CD4-positive, alpha-beta memory T cell (primary cell): ENCODE results near the gene CDCA7. TPM values are rescaled to one million over a fixed set of nuclear protein-coding genes. Genes with fewer than 3 reads are reported as not detected.
A peak's percentile ranks its signal among the peaks of the same experiment; 100 is the strongest.

Experiments used
- CTCF ChIA-PET: fragments of 350-600 bp; sonication (Branson Sonifier 250); formaldehyde crosslinking; loops from one replicate; lab custom pipeline; 2021; ENCODE audit warnings: inconsistent platforms; ENCODE audit not compliant: partially characterized antibody; lab: Charles Lee
- POLR2A ChIA-PET: fragments of 350-600 bp; sonication (Branson Sonifier 250); formaldehyde crosslinking; loops from one replicate; lab custom pipeline; 2021; ENCODE audit not compliant: partially characterized antibody; lab: Charles Lee
- DNase-seq, 5 donors: peaks; one replicate each; pipeline versions ENCODE4 v3.0.0 to v3.0.0-alpha.2; 2020 to 2022; ENCODE audit warnings: mixed read lengths in 1 of 5
- H3K27ac ChIP-seq: one replicate; pipeline ENCODE4 v1.7.0; 2013; ENCODE audit warnings: low read depth, low read length
- H3K27me3 ChIP-seq: 2 replicates; pipeline ENCODE4 v1.7.0; 2013; ENCODE audit warnings: mild to moderate bottlenecking, low read length, moderate library complexity; ENCODE audit not compliant: insufficient read depth
- H3K36me3 ChIP-seq: 2 replicates; pipeline ENCODE4 v1.7.0; 2013; ENCODE audit warnings: mild to moderate bottlenecking, low read length, moderate library complexity; ENCODE audit not compliant: insufficient read depth
- H3K4me1 ChIP-seq: 2 replicates; pipeline ENCODE4 v1.7.0; 2013; ENCODE audit warnings: mild to moderate bottlenecking, low read length, moderate library complexity; ENCODE audit not compliant: insufficient read depth
- H3K4me3 ChIP-seq, 2 donors: one replicate each; pipeline ENCODE4 v1.7.0; 2013; ENCODE audit warnings: low read length in 2 of 2, mild to moderate bottlenecking in 1 of 2
- H3K9me3 ChIP-seq, 2 donors: one replicate each; pipeline ENCODE4 v1.7.0; 2013; ENCODE audit warnings: low read length in 2 of 2, control low read depth in 1 of 2; ENCODE audit not compliant: control insufficient read depth in 1 of 2
- H3K27ac Mint-ChIP-seq, 7 donors: one replicate each; pipeline ENCODE4 v1.8.0; 2020 to 2021; ENCODE audit warnings: mixed read lengths in 7 of 7, mild to moderate bottlenecking in 6 of 7, inconsistent platforms in 3 of 7, moderate library complexity in 3 of 7
- H3K27me3 Mint-ChIP-seq, 2 donors: one replicate each; pipeline ENCODE4 v1.8.0; 2020 to 2021; ENCODE audit warnings: mixed read lengths in 2 of 2
- H3K36me3 Mint-ChIP-seq, 2 donors: one replicate each; pipeline ENCODE4 v1.8.0; 2020 to 2021; ENCODE audit warnings: mixed read lengths in 2 of 2, inconsistent platforms in 1 of 2, mild to moderate bottlenecking in 1 of 2
- H3K4me1 Mint-ChIP-seq, 4 donors: one replicate each; pipeline ENCODE4 v1.8.0; 2020 to 2021; ENCODE audit warnings: mixed read lengths in 4 of 4, mild to moderate bottlenecking in 1 of 4
- H3K4me3 Mint-ChIP-seq, 8 donors: one replicate each; pipeline ENCODE4 v1.8.0; 2020 to 2021; ENCODE audit warnings: mixed read lengths in 8 of 8, mild to moderate bottlenecking in 7 of 8, moderate library complexity in 6 of 8, inconsistent platforms in 3 of 8
- H3K9me3 Mint-ChIP-seq, 8 donors: one replicate each; pipeline ENCODE4 v1.8.0; 2020 to 2021; ENCODE audit warnings: mixed read lengths in 8 of 8, mild to moderate bottlenecking in 5 of 8, inconsistent platforms in 3 of 8, moderate library complexity in 1 of 8
- intact Hi-C: fragments of 100-400 bp; cut with micrococcal nuclease; formaldehyde crosslinking; loops from one replicate; pipeline ENCODE4 v1.15.1; 2023
- polyA plus RNA-seq, 2 donors: library from polyadenylated mRNA; unstranded; fragments of 300-500 nt; fragmentation: Illumina TruSeq; gene quantifications; one replicate each; pipeline ENCODE4 v1.2.3, GENCODE V29; 2021
- total RNA-seq, 2 experiments: library from RNA; stranded (reverse); gene quantifications; one replicate each; pipeline ENCODE4 v1.2.3, GENCODE V29; 2021

Gene CDCA7
- total and polyA plus RNA-seq, 4 experiments from 2014 or later: 2.0 to 3.9 (median 2.5) TPM

GRCh38 chr2:173350383-173350782 is 4.3 kb upstream of the CDCA7 start:
- intact Hi-C loops: no loop called here

GRCh38 chr2:173351879-173352278 is 2.8 kb upstream of the CDCA7 start:
- Mint-ChIP-seq H3K9me3 (peaks cover 0 to 4% (median under 1%) of the 10 kb centered on the region in 8 donors), H3K27ac (no peak overlapping the region), H3K4me1 (peaks cover 13 to 17% (median 16%) of the 10 kb centered on the region in 4 donors), H3K36me3 (peaks cover 0 to 1% of the 10 kb centered on the region in 2 donors), H3K4me3 (no peak overlapping the region), H3K27me3 (peaks cover 32 to 38% of the 10 kb centered on the region in 2 donors)
- peaks cover 11% of the 10 kb centered on the region for H3K4me1 ChIP-seq
- no peak for DNase-seq
- H3K36me3 ChIP-seq: no peaks in the 10 kb centered on the region
- no peak overlapping the region for H3K4me3 ChIP-seq
- no peaks in the 10 kb centered on the region for H3K27me3 ChIP-seq
- POLR2A ChIA-PET: no interaction called here
- CTCF ChIA-PET: no interaction called here
- intact Hi-C loops: no loop called here
- no peak overlapping the region for H3K27ac ChIP-seq
- H3K9me3 ChIP-seq: no peaks in the 10 kb centered on the region

More at GRCh38 chr2:173350383-173350782, 4.3 kb upstream of the CDCA7 start:
- Mint-ChIP-seq H3K27ac (peak overlapping the region in 1 of 7 donors; percentile 46), H3K36me3 (peaks cover 0 to 1% of the 10 kb centered on the region in 2 donors), H3K27me3 (peaks cover 29 to 34% of the 10 kb centered on the region in 2 donors), H3K9me3 (peaks cover 0 to 14% (median 10%) of the 10 kb centered on the region in 8 donors), H3K4me1 (peaks cover 6 to 9% (median 8%) of the 10 kb centered on the region in 4 donors), H3K4me3 (no peak overlapping the region)
- peaks cover 0 to 4% of the 10 kb centered on the region in 2 donors for H3K9me3 ChIP-seq
- H3K4me3 ChIP-seq: no peak overlapping the region
- no peak overlapping the region for H3K27ac ChIP-seq
- no peaks in the 10 kb centered on the region for H3K36me3 ChIP-seq
- ChIA-PET CTCF (no interaction called here), POLR2A (no interaction called here)
- DNase-seq: no peak
- peaks cover 7% of the 10 kb centered on the region for H3K4me1 ChIP-seq
- no peaks in the 10 kb centered on the region for H3K27me3 ChIP-seq

DNA sequence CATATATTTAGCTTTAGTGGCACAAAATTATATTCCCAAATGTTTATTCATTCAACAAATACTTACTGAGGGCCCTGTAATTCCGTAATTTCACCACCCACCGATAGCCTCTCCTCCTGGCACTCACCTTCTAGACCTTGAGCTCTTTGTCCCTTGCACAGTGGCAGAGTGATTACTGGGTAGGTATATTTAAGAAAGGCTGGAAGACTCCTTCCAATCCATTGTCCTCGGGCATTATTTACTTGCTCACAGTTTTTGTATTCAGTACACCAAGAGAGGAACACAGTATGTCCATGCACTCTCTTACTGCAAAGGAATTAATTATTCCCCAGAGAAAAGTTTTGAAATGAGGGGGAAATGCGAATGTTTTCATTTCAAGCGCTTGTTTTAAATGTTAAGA is 1.1 kb upstream of the CDCA7 start:
- Histone ChIP-seq H3K27me3 (no peaks in the 10 kb centered on the region), H3K27ac (no peak overlapping the region), H3K9me3 (no peaks in the 10 kb centered on the region), H3K4me1 (peaks cover 11% of the 10 kb centered on the region), H3K36me3 (no peaks in the 10 kb centered on the region), H3K4me3 (no peak overlapping the region)
- no peaks in the 10 kb centered on the region for H3K9me3 Mint-ChIP-seq
- peaks cover 13 to 17% (median 16%) of the 10 kb centered on the region in 4 donors for H3K4me1 Mint-ChIP-seq
- DNase-seq: no peak
- peaks cover 0 to 1% of the 10 kb centered on the region in 2 donors for H3K36me3 Mint-ChIP-seq
- no peak overlapping the region for H3K27ac Mint-ChIP-seq
- ChIA-PET POLR2A (no interaction called here), CTCF (no interaction called here)
- intact Hi-C loops: no loop called here
- H3K4me3 Mint-ChIP-seq: peak overlapping the region in 3 of 8 donors; percentile 4 to 93 (median 12)
- H3K27me3 Mint-ChIP-seq: peaks cover 32 to 38% of the 10 kb centered on the region in 2 donors

- no peak for DNase-seq
- peak overlapping the region in 5 of 7 donors; percentile 3 to 65 (median 58) for H3K27ac Mint-ChIP-seq
- CTCF ChIA-PET: no interaction called here
- H3K9me3 Mint-ChIP-seq: no peaks in the 10 kb centered on the region
- H3K36me3 ChIP-seq: no peaks in the 10 kb centered on the region
- peak overlapping the region; percentile 20 to 47 for H3K4me3 ChIP-seq
- H3K27me3 Mint-ChIP-seq: peaks cover 32 to 38% of the 10 kb centered on the region in 2 donors
- no peaks in the 10 kb centered on the region for H3K27me3 ChIP-seq
- H3K4me1 ChIP-seq: peaks cover 14% of the 10 kb centered on the region
- peaks cover 15 to 19% (median 17%) of the 10 kb centered on the region in 4 donors for H3K4me1 Mint-ChIP-seq
- intact Hi-C loops: no loop called here
- H3K27ac ChIP-seq: peak overlapping the region; percentile 31
- no peaks in the 10 kb centered on the region for H3K9me3 ChIP-seq
- H3K36me3 Mint-ChIP-seq: peaks cover 0 to 1% of the 10 kb centered on the region in 2 donors
- peak overlapping the region; percentile 85 to 93 (median 92) for H3K4me3 Mint-ChIP-seq
- POLR2A ChIA-PET: no interaction called here
Observed at GRCh38 chr2:173354073-173354581, 545 bp upstream of the CDCA7 start.

DNA sequence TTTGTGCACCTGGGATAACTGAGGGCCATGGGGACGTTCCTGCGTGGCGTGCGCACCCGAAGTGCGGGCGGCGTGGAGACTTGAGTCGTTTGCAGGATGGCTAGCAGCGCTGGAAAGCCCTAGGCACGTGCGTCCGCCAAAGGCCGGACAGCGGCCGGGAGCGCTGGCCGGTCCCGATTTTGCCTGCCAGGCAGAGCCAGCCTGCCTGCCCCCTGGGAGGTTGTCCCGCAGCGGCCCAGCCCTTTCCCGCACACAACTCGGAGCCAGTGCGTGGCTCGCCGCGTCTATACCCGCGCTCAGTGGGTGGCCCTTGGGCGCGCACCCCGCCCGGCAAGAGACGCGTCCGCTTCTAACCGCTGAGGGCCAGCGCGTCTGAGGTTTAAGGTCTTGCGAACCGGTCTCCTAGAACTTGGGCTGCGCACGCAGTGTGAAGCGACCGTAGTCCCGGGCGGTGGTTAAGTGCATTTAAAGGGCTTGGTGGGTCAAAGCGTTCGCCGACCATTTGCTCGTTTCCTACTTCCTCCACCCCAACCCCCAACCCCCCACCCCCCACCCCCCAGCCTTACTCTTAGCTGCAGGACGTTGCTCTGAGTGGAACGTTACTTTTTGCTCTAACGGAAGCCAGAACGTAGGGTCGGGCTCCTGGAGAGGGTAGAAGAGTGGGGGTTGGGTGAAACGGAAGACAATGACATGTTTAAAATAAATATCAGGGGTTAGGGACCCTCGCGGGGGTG is 627 bp downstream of the CDCA7 start:
- H3K27ac ChIP-seq: peak overlapping the region; percentile 31
- H3K4me3 ChIP-seq: peak overlapping the region; percentile 47 to 54
- H3K36me3 Mint-ChIP-seq: peaks cover 0 to 1% of the 10 kb centered on the region in 2 donors
- peaks cover 14% of the 10 kb centered on the region for H3K4me1 ChIP-seq
- peaks cover 17 to 23% (median 18%) of the 10 kb centered on the region in 4 donors for H3K4me1 Mint-ChIP-seq
- H3K36me3 ChIP-seq: no peaks in the 10 kb centered on the region
- H3K4me3 Mint-ChIP-seq: peak overlapping the region; percentile 82 to 91 (median 87)
- ChIA-PET CTCF (interaction anchor here (1.3 kb wide), 1 partner anchor 45 kb away, joined by 3 read pairs; no protein-coding TSS in a partner anchor), POLR2A (no interaction called here)
- no peaks in the 10 kb centered on the region for H3K9me3 Mint-ChIP-seq
- no peaks in the 10 kb centered on the region for H3K9me3 ChIP-seq
- DNase-seq: peak in 3 of 5 donors; percentile 6 to 15 (median 13)
- intact Hi-C loops: no loop called here
- peak overlapping the region in 4 of 7 donors; percentile 21 to 64 (median 60) for H3K27ac Mint-ChIP-seq
- no peaks in the 10 kb centered on the region for H3K27me3 ChIP-seq
- peaks cover 31 to 33% of the 10 kb centered on the region in 2 donors for H3K27me3 Mint-ChIP-seq

DNA sequence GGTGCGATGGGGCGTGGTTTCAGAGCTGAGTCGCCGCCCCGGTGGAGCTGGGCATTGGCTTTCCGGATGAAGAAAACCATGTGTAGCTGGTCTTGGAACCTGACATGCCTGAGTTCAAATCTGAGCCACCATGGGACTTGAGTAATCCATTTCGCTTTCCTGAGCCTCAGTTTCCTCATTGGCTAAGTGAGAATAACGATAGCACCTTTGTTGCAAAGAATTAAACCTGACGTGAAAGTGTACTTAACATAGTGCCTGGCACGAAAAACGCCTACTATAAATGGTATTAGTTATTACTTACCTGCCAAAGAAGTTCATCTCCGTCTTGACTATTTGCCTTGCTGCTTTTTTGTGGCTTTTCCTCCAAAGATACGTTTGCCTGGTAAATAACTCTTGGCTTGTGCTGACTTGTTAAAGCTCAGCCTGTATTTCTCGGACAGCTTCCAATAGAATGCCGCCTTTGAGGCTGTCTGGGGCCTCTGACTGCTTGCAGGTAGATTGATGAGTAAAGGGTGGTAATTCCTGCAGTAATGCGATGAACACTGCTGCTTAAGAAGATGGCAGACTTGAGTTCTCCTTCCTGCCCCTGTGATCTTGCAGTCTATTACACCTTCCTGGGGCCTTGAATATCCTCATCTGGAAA is 1.3 kb downstream of the CDCA7 start:
- intact Hi-C loops: no loop called here
- no peaks in the 10 kb centered on the region for H3K9me3 ChIP-seq
- DNase-seq: peak in 2 of 5 donors; percentile 5 to 8
- no peaks in the 10 kb centered on the region for H3K9me3 Mint-ChIP-seq
- H3K4me1 Mint-ChIP-seq: peaks cover 17 to 23% (median 19%) of the 10 kb centered on the region in 4 donors
- H3K4me1 ChIP-seq: peaks cover 14% of the 10 kb centered on the region
- peak overlapping the region; percentile 47 to 54 for H3K4me3 ChIP-seq
- peaks cover 0 to 1% of the 10 kb centered on the region in 2 donors for H3K36me3 Mint-ChIP-seq
- ChIA-PET CTCF (interaction anchor here (1.3 kb wide), 1 partner anchor 44 kb away, joined by 3 read pairs; no protein-coding TSS in a partner anchor), POLR2A (no interaction called here)
- no peak overlapping the region for H3K27ac ChIP-seq
- peaks cover 28 to 33% of the 10 kb centered on the region in 2 donors for H3K27me3 Mint-ChIP-seq
- H3K36me3 ChIP-seq: no peaks in the 10 kb centered on the region
- peak overlapping the region in 4 of 7 donors; percentile 58 to 64 (median 62) for H3K27ac Mint-ChIP-seq
- peak overlapping the region; percentile 82 to 91 (median 87) for H3K4me3 Mint-ChIP-seq
- H3K27me3 ChIP-seq: no peaks in the 10 kb centered on the region

- no peak for DNase-seq
- H3K4me3 ChIP-seq: no peak overlapping the region
- peaks cover 14% of the 10 kb centered on the region for H3K4me1 ChIP-seq
- Mint-ChIP-seq H3K27ac (no peak overlapping the region), H3K4me3 (no peak overlapping the region), H3K27me3 (peaks cover 20 to 28% of the 10 kb centered on the region in 2 donors), H3K36me3 (peaks cover 0 to 1% of the 10 kb centered on the region in 2 donors), H3K9me3 (no peaks in the 10 kb centered on the region), H3K4me1 (peaks cover 17 to 23% (median 19%) of the 10 kb centered on the region in 4 donors)
- no peaks in the 10 kb centered on the region for H3K27me3 ChIP-seq
- H3K9me3 ChIP-seq: no peaks in the 10 kb centered on the region
- ChIA-PET CTCF (no interaction called here), POLR2A (no interaction called here)
- intact Hi-C loops: no loop called here
- no peaks in the 10 kb centered on the region for H3K36me3 ChIP-seq
- no peak overlapping the region for H3K27ac ChIP-seq
Observed at GRCh38 chr2:173357346-173357745, 2.7 kb downstream of the CDCA7 start.
